Measurements from ENCODE around the gene EFL1.
A peak's percentile ranks its signal among the peaks of the same experiment; 100 is the strongest.
"Not testable (repeated sequence)": the region's sequence is repeated elsewhere in the genome, so short reads cannot be mapped to it uniquely, and the experiment has no call there.

Gene EFL1

DNA sequence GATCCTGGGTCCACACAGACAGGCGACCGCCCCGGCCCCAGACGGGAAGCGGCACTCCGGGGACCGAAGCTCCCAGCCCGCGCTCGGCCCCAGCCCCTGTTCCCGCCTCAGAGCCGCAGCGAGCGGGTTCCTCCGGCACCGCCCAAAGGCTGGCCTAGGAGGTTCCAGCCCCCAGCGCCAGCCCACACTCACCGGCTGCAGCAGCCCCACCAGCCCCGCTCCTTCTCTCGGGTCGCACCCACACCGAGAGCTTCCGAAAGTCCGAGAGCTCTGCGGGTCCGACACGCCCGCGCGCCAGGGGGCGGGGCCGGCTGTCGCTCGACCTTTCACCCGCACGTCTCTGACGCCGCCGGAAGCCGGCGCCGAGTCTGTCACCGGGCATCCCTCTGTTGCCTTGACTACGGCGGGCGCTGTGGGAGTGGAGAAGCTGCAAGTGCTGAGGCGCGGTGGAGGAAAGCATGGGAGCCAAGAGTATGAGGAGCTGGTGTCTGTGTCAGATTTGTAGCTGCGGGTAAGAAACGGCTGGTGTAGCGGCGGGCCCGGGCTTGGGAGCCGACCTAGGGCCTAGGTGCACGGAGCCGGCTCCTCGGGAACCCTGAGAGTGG, at the start of gene EFL1, which contains the start of gene SAXO2:
Gene EFL1, minus strand, starts transcription at position 313 of the 605 bp plus-strand sequence. CDS start 956 bp downstream, outside the sequence.
Gene SAXO2, plus strand, starts transcription at position 397 of the 605 bp plus-strand sequence. Its CDS starts 62 bp downstream, at position 459.
- peak; percentile 91 for DNase-seq

DNA sequence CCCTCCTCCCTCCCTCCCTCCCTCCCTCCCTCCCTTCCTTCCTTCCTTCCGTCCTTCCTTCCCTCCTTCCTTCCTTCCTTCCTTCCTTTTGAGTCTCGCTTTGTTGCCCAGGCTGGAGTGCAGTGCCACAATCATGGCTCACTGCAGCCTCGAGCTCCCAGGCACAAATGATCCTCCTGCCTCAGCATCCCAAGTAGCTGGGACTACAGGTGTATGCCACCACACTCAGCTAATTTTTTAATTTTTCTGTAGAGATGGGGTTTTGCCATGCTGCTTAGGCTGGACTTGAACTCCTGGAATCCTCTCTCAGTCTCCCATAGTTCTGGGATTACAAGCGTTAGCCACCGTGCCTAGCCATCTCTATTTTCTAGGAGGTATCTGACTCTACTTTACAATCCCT, 48.8 kb upstream of the EFL1 start:
- DNase-seq, result not testable (repeated sequence)

DNA sequence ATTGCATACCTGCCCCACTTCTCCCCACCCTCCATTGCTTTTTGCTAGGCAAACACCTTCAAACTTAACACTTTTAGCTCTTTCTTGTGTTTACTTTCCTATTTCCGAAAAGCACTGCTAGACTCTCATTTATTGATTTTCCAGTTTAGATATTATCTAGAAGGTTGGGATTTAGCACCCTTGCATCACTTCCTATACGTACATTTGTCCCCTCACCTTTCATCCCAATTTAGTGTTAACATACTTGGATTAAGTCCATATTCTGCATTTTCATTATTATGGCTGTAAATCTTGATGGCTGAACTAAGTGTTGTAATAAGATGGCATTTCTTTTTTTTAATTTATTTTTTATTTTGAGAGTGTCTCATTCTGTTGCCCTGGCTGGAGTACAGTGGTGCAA, 47.3 kb upstream of the EFL1 start:
- no peak for DNase-seq

DNA sequence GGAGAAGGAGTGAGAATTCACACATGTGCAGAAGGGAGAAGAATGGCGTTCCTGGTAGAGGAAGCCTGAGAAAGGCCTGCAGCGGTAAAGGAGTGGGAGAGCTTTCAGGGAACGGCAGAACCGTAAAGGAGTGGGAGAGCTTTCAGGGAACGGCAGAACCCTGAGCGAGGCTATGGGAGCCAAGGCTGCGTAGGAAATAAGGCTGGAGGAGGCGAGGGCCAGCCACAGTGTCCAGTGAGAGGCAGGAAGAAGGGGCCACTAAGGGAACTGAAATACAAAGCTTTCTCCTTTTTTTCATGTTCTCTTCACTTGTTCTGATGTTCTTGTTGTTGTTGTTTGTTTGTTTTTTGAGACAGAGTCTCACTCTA, 45.2 kb upstream of the EFL1 start:
- DNase-seq, result no peak

DNA sequence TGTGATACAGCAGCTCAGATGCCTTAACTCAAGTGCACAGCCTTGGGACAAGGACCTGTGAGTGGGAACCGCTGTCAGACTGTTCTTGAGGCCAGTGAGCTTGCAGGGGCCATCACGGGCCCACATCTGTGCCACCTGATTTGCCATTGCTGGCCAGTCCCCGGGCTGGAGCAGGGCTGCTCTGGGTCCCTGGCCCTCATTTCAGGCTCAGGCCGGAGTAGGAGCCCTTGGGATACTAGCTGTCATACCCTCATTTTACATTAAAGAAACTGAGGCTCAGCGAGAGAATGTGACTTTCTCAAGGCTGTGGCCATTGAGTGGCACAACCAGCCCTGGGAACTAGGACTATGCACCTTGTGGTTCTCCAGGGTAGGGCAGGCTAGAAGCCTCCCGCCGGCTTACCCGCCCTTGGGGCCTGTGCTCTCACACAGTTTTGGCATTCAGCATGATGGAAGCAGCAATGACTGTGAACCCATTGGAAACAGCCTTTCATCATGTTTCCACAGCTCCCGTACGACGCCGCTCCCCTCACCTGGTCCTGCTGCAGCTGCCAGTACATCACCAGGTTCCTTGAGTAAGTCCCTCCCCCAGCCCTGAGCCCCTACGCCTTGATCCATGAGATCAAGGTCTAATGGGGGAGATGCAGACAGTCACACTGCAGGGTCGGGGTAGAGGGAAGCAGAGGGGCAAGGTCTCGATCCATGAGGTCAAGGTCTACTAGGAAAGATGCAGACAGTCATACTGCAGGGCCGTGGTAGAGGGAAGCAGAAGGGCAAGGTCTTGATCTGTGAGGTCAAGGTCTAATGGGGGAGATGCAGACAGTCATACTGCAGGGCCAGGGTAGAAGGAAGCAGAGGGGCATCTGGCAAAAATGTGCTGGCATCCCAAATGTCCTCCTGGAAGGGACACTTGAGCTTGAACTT, 44.5 kb upstream of the EFL1 start:
- DNase-seq, result no peak

DNA sequence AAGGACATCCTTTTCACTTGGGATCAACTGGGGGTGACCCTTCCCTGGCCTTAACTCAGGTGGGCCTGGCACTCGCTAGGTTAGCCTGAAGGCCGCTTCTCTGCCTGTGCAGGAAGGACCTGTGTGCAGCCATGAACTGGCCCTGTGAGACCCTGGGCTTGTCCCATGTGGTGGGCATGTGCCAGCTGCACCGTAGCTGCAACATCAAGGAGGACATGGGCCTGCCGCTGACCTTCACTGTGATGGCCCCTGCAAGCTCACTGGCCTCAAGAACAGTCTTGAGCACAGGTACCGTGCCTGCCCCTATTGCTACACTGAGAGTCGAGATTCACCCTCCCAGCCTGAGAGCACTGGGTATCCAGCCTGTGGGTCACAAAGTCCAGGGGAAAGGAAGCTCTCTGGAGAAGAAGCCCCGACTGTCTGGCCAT, 43.1 kb upstream of the EFL1 start:
- no peak for DNase-seq

DNA sequence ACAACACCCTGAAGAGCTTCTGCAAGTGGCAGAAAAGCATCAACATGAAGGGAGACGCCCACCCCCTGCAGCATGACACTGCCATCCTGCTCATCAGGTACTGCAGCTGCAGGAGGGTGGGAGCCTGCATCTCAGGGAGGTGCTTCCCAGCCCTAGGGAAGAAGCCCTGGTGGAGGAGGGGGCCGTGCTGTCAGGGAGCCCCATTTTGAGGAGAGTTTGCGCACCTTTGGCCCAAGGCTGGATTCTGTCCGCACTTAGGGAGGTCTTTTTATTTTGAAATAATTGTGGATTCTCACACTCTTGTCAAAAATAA, 42.2 kb upstream of the EFL1 start:
- DNase-seq, result no peak

DNA sequence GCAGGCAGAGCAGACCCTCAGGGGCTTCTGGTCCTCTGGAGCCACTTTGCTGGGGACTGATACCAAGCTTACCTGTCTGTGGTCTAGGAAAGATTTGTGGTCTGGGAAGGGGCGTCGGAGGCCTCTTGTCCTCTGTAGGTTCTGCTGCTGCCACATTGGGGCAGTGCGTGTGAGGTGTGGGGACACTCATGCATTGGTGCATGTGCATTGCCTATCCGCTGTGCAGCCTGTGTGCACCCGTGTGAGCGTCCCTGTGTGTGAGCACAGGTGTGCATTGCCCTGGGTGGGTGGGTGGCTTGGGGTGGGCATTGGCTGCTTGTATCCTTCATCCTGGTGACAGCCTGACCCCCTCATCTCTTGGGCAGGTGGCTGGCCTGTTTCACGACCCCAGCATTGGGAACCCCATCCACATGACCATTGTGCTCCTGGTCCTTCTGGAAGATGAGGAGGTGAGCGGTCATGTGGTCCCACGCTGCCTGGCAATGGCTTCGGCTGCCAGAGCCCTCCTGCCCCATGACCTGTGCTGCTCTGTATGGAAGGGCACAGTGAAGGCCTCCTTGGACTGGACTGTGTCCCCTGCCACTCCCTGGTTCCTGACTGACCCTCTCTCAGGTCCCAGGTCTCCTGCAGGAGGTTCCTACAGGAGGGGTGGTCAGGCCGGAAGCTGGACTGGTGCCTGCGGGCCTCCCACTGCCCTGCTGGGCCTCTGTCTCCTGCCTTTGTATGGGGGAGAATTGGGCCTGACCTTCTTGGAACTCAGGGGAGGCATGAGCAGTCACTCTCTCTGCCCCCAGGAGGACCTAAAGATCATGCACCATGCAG, 41.6 kb upstream of the EFL1 start:
- DNase-seq, result no peak

DNA sequence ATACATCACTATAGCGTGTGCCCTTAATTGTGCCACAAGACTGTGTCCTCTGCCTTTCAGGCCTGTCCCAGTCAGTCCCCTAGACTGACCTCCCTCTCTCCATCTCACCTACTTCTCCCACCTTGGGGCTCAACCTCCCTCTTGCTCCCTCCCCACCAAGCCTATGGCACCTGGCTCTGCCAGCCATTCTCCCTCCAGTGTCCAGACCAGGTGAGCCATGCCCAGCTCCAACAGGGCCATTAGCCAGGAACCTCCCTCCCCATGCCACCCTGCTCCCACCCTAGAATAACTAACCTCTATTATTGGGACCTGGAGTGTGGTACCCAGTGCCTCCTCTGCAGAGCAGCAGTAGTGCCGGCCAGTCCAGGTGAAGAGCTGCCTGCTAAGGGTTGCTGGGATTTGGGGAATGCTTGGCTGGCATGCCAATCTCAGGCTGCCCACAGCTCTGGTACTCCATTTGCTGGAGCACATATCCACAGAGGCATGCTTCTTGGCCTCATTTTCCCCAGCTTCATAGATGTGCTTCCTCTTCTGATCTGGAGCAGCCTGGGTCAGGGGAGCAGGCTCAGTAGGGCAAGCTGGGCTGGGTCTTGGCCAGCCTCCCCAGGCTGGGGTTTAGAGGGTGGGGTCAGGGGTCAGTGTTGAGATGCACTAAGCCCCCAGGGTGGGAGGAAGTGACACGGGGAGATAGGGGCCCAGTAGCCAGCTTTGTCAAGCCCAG, 38.9 kb upstream of the EFL1 start:
- DNase-seq, result no peak

DNA sequence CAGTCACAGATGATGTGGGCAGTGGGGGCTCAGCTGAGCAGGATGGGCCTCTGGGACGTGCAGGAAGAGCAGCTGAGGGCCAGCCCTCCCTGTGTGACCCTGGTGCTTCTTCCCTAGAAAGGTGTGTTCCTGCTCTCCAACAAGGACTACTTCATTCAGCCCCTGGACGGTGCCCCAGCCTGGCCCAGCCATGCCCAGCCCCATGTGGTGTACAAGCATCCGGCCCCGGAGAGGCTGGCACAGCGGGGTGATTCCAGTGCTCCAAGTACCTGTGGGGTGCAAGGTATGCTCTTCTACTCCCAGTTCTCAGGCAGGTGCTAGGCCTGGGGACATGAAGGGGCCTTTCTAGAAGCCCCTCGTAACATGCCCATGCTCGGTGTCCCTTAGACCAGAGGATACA, 38.3 kb upstream of the EFL1 start:
- no peak for DNase-seq

DNA sequence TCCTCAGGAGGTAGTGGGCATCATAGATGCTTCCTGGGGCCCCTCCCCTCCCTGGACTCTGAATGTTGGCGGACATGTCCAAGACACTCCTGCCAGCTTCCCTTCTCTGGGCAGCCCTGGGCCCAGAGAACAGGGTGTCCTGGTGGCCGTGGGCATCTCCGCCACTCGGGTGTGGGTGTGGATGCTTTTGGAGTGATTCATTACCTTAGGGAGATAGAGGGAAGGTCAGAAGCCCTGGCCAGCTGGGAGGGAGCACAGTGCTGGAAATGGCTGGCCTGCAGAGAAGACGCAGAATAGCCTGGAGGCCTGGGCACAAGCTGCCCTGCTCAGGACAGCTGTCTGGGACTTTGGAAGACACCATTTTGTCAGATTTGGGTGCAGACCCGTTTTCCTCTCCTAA, 37.8 kb upstream of the EFL1 start:
- DNase-seq, result not testable (repeated sequence)

DNA sequence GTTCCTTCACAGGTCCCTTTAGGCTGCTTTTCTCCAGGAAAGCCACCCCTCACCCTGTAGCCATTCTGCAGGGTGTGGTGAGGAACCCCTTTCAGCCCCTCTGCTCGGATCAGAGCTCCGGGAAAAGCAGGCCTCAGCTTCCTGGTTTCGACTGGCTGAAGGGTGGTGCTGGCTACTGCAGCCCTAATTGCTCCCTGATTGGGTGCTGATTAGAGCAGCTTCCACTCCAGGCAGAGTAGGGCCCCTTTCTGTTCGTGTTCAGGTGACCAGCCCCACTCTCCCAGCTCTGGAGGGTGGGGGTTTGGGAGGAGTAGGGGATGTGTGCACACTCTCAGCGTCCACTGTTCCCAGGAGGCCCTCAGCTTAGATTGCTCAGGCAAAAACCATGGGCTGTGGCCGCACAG, 37.0 kb upstream of the EFL1 start:
- DNase-seq, result not testable (repeated sequence)

DNA sequence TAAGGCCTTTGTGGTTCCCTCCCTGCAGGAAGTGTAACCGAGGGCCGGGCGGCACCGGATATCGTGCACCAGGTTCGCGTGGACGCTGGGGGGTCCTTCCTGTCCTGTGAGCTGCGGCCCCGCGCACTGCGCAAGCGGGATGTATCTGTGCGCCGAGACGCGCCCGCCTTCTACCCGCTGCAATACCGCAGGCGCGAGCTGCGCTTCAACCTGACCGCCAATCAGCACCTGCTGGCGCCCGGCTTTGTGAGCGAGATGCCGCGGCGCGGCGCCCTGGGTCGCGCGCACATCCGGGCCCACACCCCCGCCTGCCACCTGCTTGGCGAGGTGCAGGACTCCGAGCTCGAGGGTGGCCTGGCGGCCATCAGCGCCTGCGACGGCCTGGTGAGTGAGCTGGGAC, 36.0 kb upstream of the EFL1 start:
- DNase-seq, result peak; percentile 52

DNA sequence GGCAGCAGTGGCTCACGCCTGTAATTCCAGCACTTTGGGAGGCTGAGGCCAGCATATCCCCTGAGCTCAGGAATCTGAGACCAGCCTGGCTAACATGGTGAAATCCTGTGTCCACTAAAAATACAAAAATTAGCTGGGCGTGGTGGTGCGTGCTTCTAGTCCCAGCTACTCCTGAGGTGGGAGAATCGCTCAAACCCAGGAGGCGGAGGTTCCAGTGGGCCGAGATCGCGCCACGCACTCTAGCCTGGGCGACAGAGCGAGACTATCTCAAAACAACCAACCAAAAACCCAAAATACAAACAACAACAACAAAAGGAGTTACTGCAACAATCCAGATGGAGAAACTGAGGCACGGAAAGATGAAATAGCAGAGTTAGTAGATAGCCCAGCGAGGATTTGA, 35.5 kb upstream of the EFL1 start:
- DNase-seq, result no peak

DNA sequence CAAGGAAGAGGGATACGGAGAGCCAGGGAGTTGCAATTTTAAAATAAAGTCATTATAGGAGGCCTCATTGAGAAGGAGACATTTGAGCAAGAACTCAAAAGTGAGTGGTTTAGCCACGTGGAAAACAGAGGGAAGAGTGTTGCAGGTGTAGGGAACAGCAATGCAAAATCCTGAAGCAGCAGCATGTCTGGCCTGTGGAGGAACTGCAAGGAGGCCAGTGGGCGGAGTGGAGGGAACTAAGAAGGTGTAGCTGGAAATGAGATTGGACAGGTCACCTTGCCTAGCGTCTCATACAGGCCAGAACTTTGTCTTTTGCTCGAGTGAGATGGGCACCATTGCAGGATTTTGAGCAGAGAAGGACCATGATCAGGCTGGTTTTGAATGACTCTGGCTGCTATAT, 35.0 kb upstream of the EFL1 start:
- DNase-seq, result no peak

DNA sequence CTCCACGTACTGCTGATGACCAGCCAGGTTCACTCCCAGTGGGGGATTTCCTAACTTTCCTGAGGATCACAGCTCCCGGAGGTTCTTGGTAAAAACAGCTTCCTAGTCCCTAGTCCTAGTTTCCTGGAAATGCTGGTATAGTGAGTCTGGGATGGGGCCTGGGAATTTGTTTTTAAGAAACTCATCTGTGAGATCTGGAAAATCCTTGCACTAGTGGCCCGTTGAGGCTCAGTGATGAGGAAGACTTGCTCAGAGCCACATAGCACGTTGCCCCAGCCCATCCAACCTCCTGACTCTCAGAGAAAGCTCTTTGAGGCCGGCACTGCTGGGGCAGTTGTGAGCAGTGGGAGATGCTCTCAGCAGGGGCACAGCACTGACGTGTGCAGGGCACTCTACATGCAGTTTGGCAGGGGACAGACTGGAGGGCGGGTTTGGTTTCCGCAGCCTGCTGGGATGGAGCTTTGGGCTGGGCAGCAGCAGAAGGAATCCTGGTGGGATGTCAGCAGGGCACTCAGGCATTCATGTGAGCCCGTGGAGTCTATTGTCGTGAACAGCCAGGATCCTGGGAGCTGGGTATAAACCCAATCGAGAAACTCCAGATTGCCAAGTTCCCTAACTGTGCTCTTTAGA, 31.6 kb upstream of the EFL1 start:
- DNase-seq, result no peak

DNA sequence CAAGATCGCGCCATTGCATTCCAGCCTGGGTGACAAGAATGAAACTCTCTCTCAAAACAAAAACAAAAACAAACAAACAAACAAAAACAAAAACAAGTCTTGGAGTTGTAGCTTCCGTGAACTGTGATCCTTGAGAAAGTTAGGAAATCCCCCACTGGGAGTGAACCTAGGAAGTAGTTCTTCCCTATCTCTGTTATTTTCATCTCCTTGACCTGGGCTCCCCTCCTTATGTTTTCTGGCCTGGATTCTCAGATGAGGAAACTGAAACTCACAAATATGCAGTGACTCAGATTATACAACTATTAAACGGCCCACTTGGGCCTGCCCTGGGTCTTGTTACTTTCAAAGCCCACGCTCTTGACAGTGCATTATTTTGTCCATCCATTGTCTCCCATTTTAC, 29.7 kb upstream of the EFL1 start:
- no peak for DNase-seq

DNA sequence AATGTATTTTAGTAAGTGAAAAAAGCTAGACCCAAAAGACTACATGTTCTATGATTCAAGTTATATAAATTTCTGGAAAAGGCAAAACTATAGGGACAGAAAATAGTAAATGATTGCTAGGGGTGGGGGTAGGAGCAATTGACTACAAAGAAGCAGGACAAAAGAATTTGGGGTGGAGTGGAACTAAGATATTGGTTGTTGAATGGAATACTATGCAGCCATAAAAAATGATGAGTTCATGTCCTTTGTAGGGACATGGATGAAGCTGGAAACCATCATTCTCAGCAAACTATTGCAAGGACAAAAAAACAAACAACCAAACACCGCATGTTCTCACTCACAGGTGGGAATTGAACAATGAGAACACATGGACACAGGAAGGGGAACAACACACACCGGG, 25.7 kb upstream of the EFL1 start:
- DNase-seq, result not testable (repeated sequence)

DNA sequence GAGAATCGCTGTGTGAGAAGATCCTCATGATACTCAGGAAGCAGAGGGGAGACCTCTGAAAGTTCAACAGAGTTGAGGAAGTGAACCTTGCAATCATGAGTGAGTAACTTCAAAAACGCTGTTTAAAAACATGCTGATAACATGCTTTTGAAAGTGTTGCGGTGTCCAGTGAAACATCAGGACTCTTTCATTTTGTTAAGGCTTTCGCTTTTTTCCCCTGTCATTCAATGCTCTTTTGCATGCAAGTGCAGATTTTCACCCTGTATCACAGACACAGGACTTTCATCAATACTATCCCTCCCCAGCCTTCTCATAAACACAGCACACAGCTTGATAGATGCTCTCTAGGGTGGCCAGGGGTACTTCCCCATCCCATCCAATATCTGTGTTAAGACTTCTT, 23.9 kb upstream of the EFL1 start:
- DNase-seq, result not testable (repeated sequence)

DNA sequence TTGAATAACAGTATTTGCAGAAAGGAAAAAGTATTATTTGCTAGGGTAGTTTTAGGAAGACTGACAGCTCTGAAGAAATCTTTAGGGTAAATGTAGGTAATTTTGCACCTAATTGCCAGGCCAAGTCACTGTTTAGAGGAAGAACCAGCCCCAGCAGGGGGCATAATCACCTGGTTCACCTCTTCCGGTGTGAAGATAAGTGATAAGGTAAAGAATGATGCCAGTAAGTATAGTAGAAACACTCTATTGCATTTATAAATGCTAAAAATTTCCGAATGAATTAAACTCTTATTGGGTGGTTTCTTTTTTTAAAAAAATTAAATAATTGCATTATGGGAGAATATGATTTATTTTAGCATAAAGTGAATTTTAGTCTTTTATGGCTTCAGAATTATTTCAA, 21.8 kb upstream of the EFL1 start:
- DNase-seq, result not testable (repeated sequence)

DNA sequence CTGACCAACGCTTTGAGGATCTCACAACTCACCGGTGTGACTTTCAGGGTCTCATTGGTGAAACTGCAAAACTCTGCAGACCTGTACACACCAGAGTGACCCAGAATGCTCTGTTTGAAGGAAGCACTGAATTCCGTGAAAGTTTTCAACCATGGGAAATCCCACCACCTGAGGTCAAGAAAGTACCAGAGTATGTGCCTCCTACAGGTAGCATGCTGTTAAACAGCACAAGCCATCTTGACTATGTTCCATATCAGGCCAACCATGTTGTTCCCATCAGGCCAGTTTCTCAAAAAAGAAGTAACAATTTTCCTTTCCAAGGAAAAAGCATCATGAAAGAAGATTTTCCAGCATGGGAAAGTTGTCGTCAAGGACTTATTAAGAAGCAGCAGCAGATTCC, 19.9 kb upstream of the EFL1 start:
- DNase-seq, result not testable (repeated sequence)

DNA sequence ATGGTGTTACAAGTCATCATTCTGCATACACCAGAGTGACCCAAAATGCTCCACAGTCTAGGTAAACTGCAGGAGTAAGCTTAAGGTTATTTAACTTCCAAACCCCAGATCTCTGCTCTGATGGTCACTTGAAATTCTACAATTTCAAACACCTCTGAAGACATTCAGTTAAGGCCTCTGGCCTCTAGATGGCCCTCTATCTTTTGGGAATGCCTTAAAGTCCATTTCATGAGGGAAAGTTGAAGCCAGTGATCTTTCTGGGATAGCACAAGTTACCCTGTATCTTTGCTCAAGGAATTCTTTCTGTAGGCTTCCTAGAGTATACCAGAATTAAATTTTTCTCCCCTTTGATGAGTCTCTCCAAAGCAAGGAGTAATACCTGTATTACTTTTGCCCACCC, 18.7 kb upstream of the EFL1 start:
- DNase-seq, result not testable (repeated sequence)

All from CD4-positive, alpha-beta T cell treated with Interleukin-15 for 1 hour (primary cell).